GM18498 (cell line): Measurements from ENCODE around the gene PAX7.
"Not testable (repeated sequence)": the region's sequence is repeated elsewhere in the genome, so short reads cannot be mapped to it uniquely, and the experiment has no call there.

ENCODE experiments used
- ATAC-seq: cut with Tn5 transposase; IDR thresholded peaks from one replicate; pipeline ENCODE4 v1.9.1; 2021; ENCODE audit warnings: mild to moderate bottlenecking, moderate library complexity; ENCODE audit not compliant: unreplicated experiment

Gene PAX7

DNA sequence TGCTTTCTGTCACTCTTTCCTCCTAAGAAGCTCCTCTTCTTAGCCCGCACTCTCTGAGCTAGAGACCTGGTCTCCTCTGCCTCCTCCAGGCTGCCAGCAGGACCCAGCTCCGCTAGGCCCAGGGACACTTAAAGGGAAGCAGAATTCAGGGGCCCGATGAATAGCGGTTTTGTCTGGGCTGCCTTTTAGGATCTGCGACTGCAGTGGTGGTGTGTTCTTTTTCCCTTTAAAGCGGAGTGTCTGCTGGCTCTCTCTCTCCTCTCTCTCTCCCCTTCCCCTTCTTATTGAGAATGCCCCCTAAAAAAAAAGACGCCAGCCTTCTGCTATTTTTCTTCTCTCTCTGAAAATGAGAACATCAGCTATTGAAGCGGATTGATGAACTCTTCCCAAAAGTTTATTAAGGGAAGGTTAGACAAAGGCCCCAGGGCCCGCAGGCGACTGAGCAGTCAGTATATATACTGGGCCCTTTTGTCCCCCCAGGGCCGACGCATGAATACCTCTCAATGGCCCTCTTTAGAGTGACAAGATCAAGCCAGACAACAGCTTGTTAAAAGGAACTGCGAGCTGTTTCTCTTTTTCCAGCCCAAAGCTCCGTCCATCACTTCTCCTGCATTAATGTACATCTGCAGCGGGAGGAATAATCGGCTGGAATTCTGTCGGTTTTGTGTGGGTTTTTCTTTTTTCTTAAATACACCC lies 27.0 kb downstream of the PAX7 start:
- ATAC-seq = no peak

DNA sequence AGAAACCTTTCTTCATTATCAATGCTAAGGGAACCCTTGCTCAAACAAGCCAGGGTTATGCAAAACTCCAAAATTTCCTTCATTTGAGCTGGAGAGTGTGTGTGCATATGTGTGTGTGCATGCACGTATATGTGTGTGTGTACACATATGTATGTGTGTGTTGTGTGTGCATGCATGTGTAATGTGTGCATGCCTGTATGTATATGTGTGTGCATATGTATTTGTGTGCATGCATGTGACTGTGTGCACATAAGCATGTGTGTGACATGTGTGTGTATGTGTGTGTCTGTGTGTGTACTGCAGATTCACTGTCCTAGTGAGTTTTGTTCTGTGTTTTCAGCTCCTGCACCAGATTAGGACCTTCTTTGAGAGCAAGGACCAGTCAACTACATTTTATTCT lies 28.2 kb downstream of the PAX7 start:
- ATAC-seq = no peak

DNA sequence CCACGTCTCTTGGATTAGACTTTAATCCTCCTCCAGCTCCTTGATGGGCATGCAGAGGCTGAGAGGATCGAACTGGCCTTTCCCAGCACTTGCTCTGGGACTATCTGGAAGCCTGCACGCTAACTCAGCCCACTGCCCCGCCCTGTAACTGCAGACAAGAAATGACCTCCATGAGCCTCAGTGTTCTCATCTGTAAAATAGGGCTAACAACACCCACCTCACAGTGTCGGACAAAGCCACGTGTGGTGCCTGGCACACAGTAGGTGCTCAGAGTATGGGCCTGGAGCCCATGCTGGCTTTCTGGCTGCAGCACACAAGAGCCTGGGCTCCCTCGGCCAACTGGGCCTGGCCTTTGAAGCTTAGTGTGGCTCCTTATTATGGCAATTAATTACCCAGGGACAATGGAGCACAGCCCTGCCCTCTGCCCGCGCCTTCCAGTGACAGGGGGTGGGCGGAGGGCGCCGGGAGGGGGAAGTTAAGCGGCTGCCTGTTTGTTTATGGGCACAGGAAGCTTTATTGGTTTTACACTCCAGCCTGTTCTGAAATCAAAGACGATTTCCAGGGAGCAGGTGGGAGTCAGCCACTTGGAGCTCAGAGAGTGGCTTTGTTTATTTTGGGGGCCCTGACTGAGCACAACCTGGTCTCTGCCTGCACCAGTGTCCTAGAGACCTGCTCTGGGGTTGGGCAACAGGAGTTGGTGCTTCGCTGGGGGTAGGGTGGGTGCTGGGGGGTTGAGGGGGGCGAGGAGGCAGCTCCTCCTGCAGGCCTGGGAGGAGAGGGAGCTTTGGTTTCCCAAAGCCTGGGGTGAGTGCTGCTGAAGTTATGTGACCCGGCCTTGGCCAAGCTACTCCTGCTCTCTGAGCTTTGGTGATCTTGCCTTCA lies 31.0 kb downstream of the PAX7 start:
- ATAC-seq = no peak

DNA sequence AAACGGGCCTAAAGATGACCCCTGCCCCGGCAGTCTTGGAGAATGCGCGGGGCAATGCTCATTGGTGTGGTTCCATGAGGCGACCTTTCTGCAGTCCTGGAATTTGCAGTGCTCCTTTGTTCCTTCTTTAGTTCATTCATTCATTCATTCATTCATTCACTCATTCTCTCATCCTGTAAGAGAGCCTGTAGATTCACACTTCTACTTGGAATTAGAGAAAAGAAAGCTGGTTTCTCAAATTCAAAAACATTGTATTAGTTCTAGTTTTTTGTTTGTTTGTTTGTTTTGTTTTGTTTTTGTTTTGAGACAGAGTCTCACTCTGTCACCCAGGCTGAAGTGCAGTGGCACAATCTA lies 31.6 kb downstream of the PAX7 start:
- ATAC-seq = no peak

DNA sequence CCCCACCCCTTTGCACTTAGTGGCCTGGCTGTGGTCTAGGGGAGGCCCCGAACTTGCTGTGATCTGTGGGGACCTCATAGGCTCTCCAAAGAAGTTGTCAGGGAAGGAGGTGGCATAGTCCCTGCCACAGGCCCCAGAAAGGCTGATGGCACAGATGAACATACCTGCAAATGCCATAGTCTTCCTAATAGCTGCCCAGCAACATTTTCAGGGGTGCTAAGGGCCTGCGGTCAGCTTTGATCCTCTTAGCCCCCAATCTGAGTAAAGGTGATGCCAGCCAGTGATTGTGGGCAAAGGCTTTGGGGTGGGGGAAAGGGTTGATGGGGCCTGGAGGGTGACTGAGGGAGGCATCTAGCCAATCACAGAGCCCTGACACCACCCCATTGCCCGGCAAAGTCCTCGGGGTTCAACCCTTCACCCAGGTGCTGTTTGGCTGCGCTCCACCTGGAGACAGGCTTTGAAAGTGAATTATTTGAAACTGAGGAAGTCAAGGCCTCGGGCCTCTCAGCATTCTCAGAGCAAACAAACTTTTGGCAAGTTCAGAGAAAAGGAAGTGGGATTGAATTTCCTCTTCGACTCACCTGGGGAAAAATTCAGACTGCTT lies 35.8 kb downstream of the PAX7 start:
- ATAC-seq = no peak

GRCh38 chr1:18667333-18667732 lies 36.7 kb downstream of the PAX7 start:
- ATAC-seq = no peak

DNA sequence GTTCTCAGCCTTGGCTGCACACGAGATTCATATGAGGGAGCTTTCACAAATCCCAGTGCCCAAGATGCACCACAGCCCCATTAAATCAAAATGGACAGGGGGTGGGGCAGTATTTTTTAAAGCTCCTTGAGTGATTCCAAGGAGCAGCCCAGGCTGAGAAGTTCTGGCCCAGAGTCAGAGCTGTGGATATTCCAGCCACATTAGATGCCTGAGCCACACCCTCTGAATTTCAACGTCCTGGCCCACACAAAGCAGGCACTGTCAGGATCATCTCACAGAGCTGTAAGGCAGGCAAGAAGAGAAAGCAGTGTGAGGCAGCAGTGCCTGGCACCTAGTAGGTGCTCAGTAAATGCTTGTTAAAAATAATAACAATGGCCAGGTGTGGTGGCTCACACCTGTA lies 37.4 kb downstream of the PAX7 start:
- no peak for ATAC-seq

- no peak for ATAC-seq
These were observed 38.2 kb downstream of the PAX7 start for GRCh38 chr1:18668750-18669404.

- no peak for ATAC-seq
These were observed 39.6 kb downstream of the PAX7 start for GRCh38 chr1:18670121-18670867.

DNA sequence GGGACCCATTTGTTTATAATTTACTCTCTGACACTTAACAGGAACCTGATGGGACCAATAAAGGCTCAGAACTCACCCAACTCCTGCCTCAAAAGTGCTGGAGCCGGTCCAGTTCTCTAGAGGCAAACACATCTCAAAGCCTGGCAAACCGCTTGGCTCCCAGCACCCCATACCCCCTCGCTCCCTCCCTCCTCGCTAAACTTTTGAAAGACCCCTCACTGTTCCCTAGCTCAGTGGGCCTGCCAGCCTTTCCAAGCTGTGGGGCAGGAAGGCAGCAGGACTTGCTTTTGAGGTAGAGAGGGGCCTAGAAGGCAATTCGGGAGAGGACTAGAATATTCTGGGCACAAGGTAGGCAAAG lies 40.2 kb downstream of the PAX7 start:
- no peak for ATAC-seq

- ATAC-seq = no peak
These were observed 43.3 kb downstream of the PAX7 start for GRCh38 chr1:18673976-18674375.

- no peak for ATAC-seq
These were observed 45.7 kb downstream of the PAX7 start for GRCh38 chr1:18676332-18676781.

DNA sequence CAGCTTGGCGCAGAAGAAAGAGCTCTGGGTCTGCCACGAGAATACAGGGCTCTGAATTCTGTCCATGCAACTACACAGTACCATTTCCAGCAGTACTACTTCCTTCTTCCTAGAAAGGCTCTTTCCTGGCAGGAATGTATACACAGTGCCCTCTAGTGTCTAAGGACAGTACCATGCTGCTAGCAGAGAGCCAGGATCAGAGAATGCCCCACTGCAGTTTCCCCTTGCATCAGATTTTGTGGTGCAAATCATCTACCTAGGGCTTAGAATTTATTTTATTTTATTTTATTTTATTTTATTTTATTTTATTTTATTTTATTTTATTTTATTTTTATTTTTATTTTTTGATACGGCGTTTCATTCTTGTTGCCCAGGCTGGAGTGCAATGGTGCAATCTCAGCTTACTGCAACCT lies 50.8 kb downstream of the PAX7 start:
- ATAC-seq = no peak

DNA sequence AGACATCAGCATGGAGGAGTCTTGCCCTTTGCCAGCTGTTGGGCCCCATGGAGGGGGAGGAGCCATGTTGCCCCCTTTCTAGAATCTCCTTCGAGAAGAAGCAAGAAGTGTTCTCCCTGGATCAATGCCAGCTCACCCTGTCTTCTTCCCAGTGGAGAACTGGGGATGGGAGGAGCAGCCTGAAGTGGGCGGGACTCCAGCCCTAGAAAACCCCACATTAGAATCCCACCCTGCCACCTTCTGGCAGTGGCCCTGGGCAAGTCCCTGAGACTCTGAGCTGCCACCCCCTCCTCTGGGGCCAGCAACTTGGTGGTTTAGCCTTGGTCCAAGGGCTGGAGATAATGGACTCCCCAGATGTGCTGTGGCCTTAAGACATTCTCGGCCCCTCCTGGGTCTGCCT lies 51.7 kb downstream of the PAX7 start:
- no peak for ATAC-seq

GRCh38 chr1:18684303-18684702 lies 53.7 kb downstream of the PAX7 start:
- ATAC-seq = no peak

- no peak for ATAC-seq
These were observed 55.9 kb downstream of the PAX7 start for GRCh38 chr1:18686540-18686939.

DNA sequence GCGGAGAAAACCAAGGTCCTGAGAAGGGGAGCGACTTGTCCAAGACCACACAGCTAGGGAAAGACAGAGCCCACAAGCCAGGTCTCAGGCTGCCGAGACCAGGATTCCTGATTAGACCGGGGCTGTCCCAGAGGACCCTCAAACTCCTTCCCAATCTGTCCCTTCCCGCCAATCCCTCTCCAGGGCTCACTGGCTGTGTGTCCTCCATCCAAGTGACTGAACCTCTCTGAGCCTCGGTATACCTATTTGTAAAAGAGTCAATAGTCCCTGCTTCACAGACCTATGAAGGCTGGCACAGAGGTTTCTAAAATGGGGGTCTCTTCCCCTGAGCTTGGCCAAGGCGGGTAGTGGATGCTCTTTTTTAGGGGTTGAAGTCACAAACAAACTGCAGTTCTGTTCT lies 56.6 kb downstream of the PAX7 start:
- no peak for ATAC-seq

- ATAC-seq = no peak
These were observed 61.0 kb downstream of the PAX7 start for GRCh38 chr1:18691648-18692047.

GRCh38 chr1:18693256-18694098 lies 62.8 kb downstream of the PAX7 start:
- no peak for ATAC-seq

- ATAC-seq = not testable (repeated sequence)
These were observed 63.6 kb downstream of the PAX7 start for GRCh38 chr1:18694289-18694688.
